HCT116 (cell line): ENCODE data around the gene ZNF225. TPM values are rescaled to one million over a fixed set of nuclear protein-coding genes. Genes with fewer than 3 reads are reported as not detected.

Experiments
- ATAC-seq: fragments of 200-7000 bp; cut with Tn5 transposase; 2 replicates; pipeline ENCODE4 v1.9.1; 2020; ENCODE audit warnings: mild to moderate bottlenecking, moderate library complexity
- BruUV-seq: library from RNA; stranded (reverse); fragments of 400-500 nt; replicated peaks from 2 replicates; lab custom pipeline; 2021; lab: Mats Ljungman, UMichigan
- CTCF ChIA-PET: fragments of 300-600 bp; sonication (Branson Sonifier 250); formaldehyde crosslinking; loops from one replicate; lab custom pipeline; 2021; ENCODE audit warnings: antibody characterized with exemption; lab: Charles Lee
- POLR2A ChIA-PET: fragments of 300-600, 350-600 bp; sonication (Branson Sonifier 250); formaldehyde crosslinking; loops from one replicate; lab custom pipeline; 2021; ENCODE audit warnings: antibody characterized with exemption; lab: Charles Lee
- RAD21 ChIA-PET, 2 experiments: fragments of 300-600 bp; sonication (Branson Sonifier 250); formaldehyde crosslinking; loops; one replicate each; lab custom pipeline; 2023; ENCODE audit warnings: low total read pairs in 2 of 2; ENCODE audit not compliant: uncharacterized antibody in 2 of 2, unreplicated experiment in 2 of 2, low non-redundant PET in 1 of 2; lab: Charles Lee
- DNase-seq: peaks from one replicate; pipeline ENCODE4 v3.0.0-alpha.2; 2010; ENCODE audit warnings: low read depth, low spot score
- H2AFZ ChIP-seq: fragments of 200-600 bp; shearing (Covaris generic), sonication (generic); 2 replicates; pipeline ENCODE4 v1.6.1; 2017; ENCODE audit warnings: low read depth, mixed run types, mixed read lengths, antibody characterized with exemption, low read length; ENCODE audit not compliant: poor library complexity, severe bottlenecking
- H3K27ac ChIP-seq: 2 replicates; pipeline ENCODE4 v1.5.1; 2012; ENCODE audit warnings: low read depth, low read length
- H3K27me3 ChIP-seq: fragments of 200-600 bp; sonication (generic); 2 replicates; pipeline ENCODE4 v1.6.1; 2016; ENCODE audit warnings: mixed run types, low read length, mixed read lengths; ENCODE audit not compliant: insufficient read depth
- H3K36me3 ChIP-seq, 2 experiments: fragments of 200-500 bp in 1 of 2; fragments of 200-600 bp in 1 of 2; sonication (Bioruptor generic) in 1 of 2; sonication (generic) in 1 of 2; 2 replicates each; pipeline versions ENCODE4 v1.5.1 to v1.6.1; 2014 to 2016; ENCODE audit warnings: low read length in 2 of 2, inconsistent platforms in 1 of 2, mixed read lengths in 1 of 2, mixed run types in 1 of 2; ENCODE audit not compliant: insufficient read depth in 2 of 2, control insufficient read depth in 1 of 2
- H3K4me1 ChIP-seq, 2 experiments: fragments of 200-600 bp in 1 of 2; sonication (generic) in 1 of 2; 2 replicates each; pipeline versions ENCODE4 v1.5.1 to v1.6.1; 2012 to 2017; ENCODE audit warnings: low read length in 2 of 2, inconsistent platforms in 1 of 2, mild to moderate bottlenecking in 1 of 2, mixed read lengths in 1 of 2, mixed run types in 1 of 2, moderate library complexity in 1 of 2; ENCODE audit not compliant: insufficient read depth in 2 of 2, control insufficient read depth in 1 of 2
- H3K4me2 ChIP-seq: fragments of 200-600 bp; sonication (generic); 2 replicates; pipeline ENCODE4 v1.6.1; 2017; ENCODE audit warnings: mixed run types, low read length, mixed read lengths
- H3K4me3 ChIP-seq, 2 experiments: fragments of 200-600 bp in 1 of 2; sonication (generic) in 1 of 2; replicated peaks in 1 of 2; 2 replicates each; pipeline ENCODE4 v1.5.1; 2011 to 2016; ENCODE audit warnings: low read length in 2 of 2, control low read depth in 1 of 2, low read depth in 1 of 2, mild to moderate bottlenecking in 1 of 2, mixed read lengths in 1 of 2, mixed run types in 1 of 2
- H3K79me2 ChIP-seq: fragments of 200-600 bp; sonication (generic); 2 replicates; pipeline ENCODE4 v1.6.1; 2017; ENCODE audit warnings: mild to moderate bottlenecking, mixed run types, low read length, moderate library complexity, mixed read lengths; ENCODE audit not compliant: insufficient read depth
- H3K9ac ChIP-seq: fragments of 200-600 bp; sonication (generic); 2 replicates; pipeline ENCODE4 v1.6.1; 2016; ENCODE audit warnings: low read length, mixed read lengths
- H3K9me2 ChIP-seq: fragments of 200-600 bp; sonication (generic), shearing (Covaris generic); 2 replicates; pipeline ENCODE4 v1.6.1; 2017; ENCODE audit warnings: mixed run types, mild to moderate bottlenecking, moderate library complexity; ENCODE audit not compliant: insufficient read depth
- H3K9me3 ChIP-seq, 2 experiments: fragments of 200-500 bp in 1 of 2; fragments of 200-600 bp in 1 of 2; sonication (Bioruptor generic) in 1 of 2; sonication (generic) in 1 of 2; 2 replicates each; pipeline ENCODE4 v1.6.1; 2014 to 2017; ENCODE audit warnings: low read length in 2 of 2, mixed read lengths in 2 of 2, inconsistent platforms in 1 of 2, low read depth in 1 of 2, mild to moderate bottlenecking in 1 of 2, mixed run types in 1 of 2, moderate library complexity in 1 of 2; ENCODE audit not compliant: control insufficient read depth in 1 of 2, insufficient read depth in 1 of 2
- H4K20me1 ChIP-seq: fragments of 200-600 bp; sonication (generic), shearing (Covaris generic); 2 replicates; pipeline ENCODE4 v1.6.1; 2017; ENCODE audit warnings: mixed run types, mild to moderate bottlenecking, moderate library complexity; ENCODE audit not compliant: insufficient read depth
- CBX3 ChIP-seq: IDR thresholded peaks from 2 replicates; pipeline ENCODE4 v1.6.1; 2012; ENCODE audit warnings: low read depth
- CTCF ChIP-seq, 3 experiments: fragments of 200-600 bp in 1 of 3; sonication (generic) in 1 of 3; IDR thresholded peaks in 2 of 3; conservative IDR thresholded peaks in 1 of 3; 2 replicates each; pipeline ENCODE4 v1.5.1; 2012 to 2017; ENCODE audit warnings: low read depth in 2 of 3, low read length in 2 of 3, antibody characterized with exemption in 1 of 3, borderline replicate concordance in 1 of 3, control low read depth in 1 of 3, mild to moderate bottlenecking in 1 of 3, mixed read lengths in 1 of 3, mixed run types in 1 of 3, moderate library complexity in 1 of 3; ENCODE audit not compliant: insufficient read depth in 1 of 3
- EGR1 ChIP-seq: IDR thresholded peaks from 2 replicates; pipeline ENCODE4 v1.6.1; 2012; ENCODE audit warnings: low read depth
- EZH2 ChIP-seq: fragments of 200-600 bp; sonication (generic); IDR thresholded peaks from 2 replicates; pipeline ENCODE4 v1.6.1; 2017; ENCODE audit warnings: antibody characterized with exemption, mixed run types
- EZH2phosphoT487 ChIP-seq: fragments of 200-600 bp; IDR thresholded peaks from 2 replicates; pipeline ENCODE4 v1.6.1; 2018; ENCODE audit warnings: antibody characterized with exemption, borderline replicate concordance
- FOSL1 ChIP-seq: IDR thresholded peaks from 2 replicates; pipeline ENCODE4 v1.6.1; 2012; ENCODE audit warnings: low read depth
- JUND ChIP-seq: IDR thresholded peaks from 2 replicates; pipeline ENCODE4 v1.6.1; 2012
- MAX ChIP-seq: IDR thresholded peaks from 2 replicates; pipeline ENCODE4 v1.6.1; 2012
- POLR2AphosphoS5 ChIP-seq: IDR thresholded peaks from 2 replicates; pipeline ENCODE4 v1.6.1; 2011; ENCODE audit warnings: mild to moderate bottlenecking, low read depth, low read length, moderate library complexity
- SP1 ChIP-seq: IDR thresholded peaks from 2 replicates; pipeline ENCODE4 v1.6.1; 2012; ENCODE audit warnings: low read depth
- SRF ChIP-seq: IDR thresholded peaks from 2 replicates; pipeline ENCODE4 v1.6.1; 2012; ENCODE audit warnings: low read depth
- TCF7L2 ChIP-seq: IDR thresholded peaks from 2 replicates; pipeline ENCODE4 v1.7.0; 2011; ENCODE audit warnings: borderline replicate concordance, inconsistent platforms; ENCODE audit not compliant: insufficient read depth, insufficient read length; ENCODE audit errors: extremely low read depth
- YY1 ChIP-seq: IDR thresholded peaks from 2 replicates; pipeline ENCODE4 v1.6.1; 2011; ENCODE audit warnings: low read length, low read depth, moderate library complexity, mild to moderate bottlenecking; ENCODE audit not compliant: insufficient replicate concordance; ENCODE audit errors: extremely low read depth
- ZFX ChIP-seq: fragments of 450-650 bp; IDR thresholded peaks from 2 replicates; pipeline ENCODE4 v1.6.1; 2017
- intact Hi-C: fragments of 100-400 bp; cut with micrococcal nuclease; formaldehyde crosslinking; loops from 2 replicates; pipeline ENCODE4 v1.10.0; 2022
- total RNA-seq: library from RNA; stranded (reverse); gene quantifications from one replicate; pipeline ENCODE4 v1.2.1, GENCODE V29; 2021; ENCODE audit not compliant: unreplicated experiment
- TF ChIP-seq, protein P1 (sequence below): IDR thresholded peaks from 2 replicates; pipeline ENCODE4 v1.6.1; 2011; ENCODE audit warnings: mild to moderate bottlenecking, low read length, moderate library complexity; ENCODE audit not compliant: insufficient replicate concordance; ENCODE audit errors: extremely low read depth

ZNF225 gene
- total RNA-seq, 1 experiment from 2014 or later, result 2.8 TPM

- Histone ChIP-seq H3K9me3 (peaks cover 8 to 12% of the 10 kb centered on the region in 2 experiments; a peak in 3 of 4 replicates), H4K20me1 (no peaks in the 10 kb centered on the region), H3K27me3 (no peaks in the 10 kb centered on the region), H2AFZ (no peak overlapping the region), H3K4me1 (peaks cover 0 to 3% of the 10 kb centered on the region in 2 experiments; a peak in 1 of 4 replicates), H3K4me2 (no peak overlapping the region), H3K9me2 (no peaks in the 10 kb centered on the region), H3K27ac (no peak overlapping the region), H3K79me2 (no peaks in the 10 kb centered on the region), H3K36me3 (peaks cover 15 to 31% of the 10 kb centered on the region in 2 experiments), H3K9ac (no peak overlapping the region), H3K4me3 (no peak overlapping the region)
- ChIA-PET CTCF (no interaction called here), RAD21 (no interaction called here), POLR2A (no interaction called here)
- DNase-seq, result no peak
- BruUV-seq, result no TSS peak
- no peak for ATAC-seq
- TF ChIP-seq, protein P1, sequence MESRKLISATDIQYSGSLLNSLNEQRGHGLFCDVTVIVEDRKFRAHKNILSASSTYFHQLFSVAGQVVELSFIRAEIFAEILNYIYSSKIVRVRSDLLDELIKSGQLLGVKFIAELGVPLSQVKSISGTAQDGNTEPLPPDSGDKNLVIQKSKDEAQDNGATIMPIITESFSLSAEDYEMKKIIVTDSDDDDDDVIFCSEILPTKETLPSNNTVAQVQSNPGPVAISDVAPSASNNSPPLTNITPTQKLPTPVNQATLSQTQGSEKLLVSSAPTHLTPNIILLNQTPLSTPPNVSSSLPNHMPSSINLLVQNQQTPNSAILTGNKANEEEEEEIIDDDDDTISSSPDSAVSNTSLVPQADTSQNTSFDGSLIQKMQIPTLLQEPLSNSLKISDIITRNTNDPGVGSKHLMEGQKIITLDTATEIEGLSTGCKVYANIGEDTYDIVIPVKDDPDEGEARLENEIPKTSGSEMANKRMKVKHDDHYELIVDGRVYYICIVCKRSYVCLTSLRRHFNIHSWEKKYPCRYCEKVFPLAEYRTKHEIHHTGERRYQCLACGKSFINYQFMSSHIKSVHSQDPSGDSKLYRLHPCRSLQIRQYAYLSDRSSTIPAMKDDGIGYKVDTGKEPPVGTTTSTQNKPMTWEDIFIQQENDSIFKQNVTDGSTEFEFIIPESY, result no peak
- TF ChIP-seq FOSL1 (no peak), EZH2phosphoT487 (no peak), POLR2AphosphoS5 (no peak), JUND (no peak)
- intact Hi-C loops, result no loop called here
These were observed 5.4 kb upstream of the ZNF225 start for GRCh38 chr19:44107751-44108150.

- Histone ChIP-seq H3K9me3 (peaks cover 8 to 12% of the 10 kb centered on the region in 2 experiments; a peak in 3 of 4 replicates), H4K20me1 (no peaks in the 10 kb centered on the region), H3K36me3 (peaks cover 11 to 19% of the 10 kb centered on the region in 2 experiments), H3K27me3 (no peaks in the 10 kb centered on the region), H3K4me1 (peaks cover 2 to 10% of the 10 kb centered on the region in 2 experiments; a peak in 1 of 4 replicates), H3K4me3 (no peak overlapping the region), H2AFZ (no peak overlapping the region), H3K9me2 (no peaks in the 10 kb centered on the region), H3K9ac (no peak overlapping the region), H3K79me2 (no peaks in the 10 kb centered on the region), H3K4me2 (no peak overlapping the region), H3K27ac (no peak overlapping the region)
- intact Hi-C loops, result no loop called here
- ChIA-PET RAD21 (no interaction called here), POLR2A (no interaction called here), CTCF (no interaction called here)
- TF ChIP-seq POLR2AphosphoS5, result no peak
- TF ChIP-seq SP1, result no peak
- no peak for TF ChIP-seq CBX3
- TF ChIP-seq CTCF (IDR thresholded peaks at IDR 0.05 in 2 of 3, conservative IDR thresholded peaks at IDR 0.05 in 1 of 3; ENCODE audit: borderline replicate concordance in 1 of 3, insufficient read depth in 1 of 3, low read depth in 2 of 3, low read length in 2 of 3), result no peak
- no peak for TF ChIP-seq YY1
- no peak for TF ChIP-seq EZH2
- TF ChIP-seq EZH2phosphoT487, result no peak
- no peak for TF ChIP-seq MAX
- no peak for TF ChIP-seq FOSL1
- no peak for TF ChIP-seq EGR1
- TF ChIP-seq JUND, result no peak
- TF ChIP-seq SRF, result no peak
- TF ChIP-seq TCF7L2, result no peak
- TF ChIP-seq ZFX, result no peak
- no peak for DNase-seq
- no peak for ATAC-seq
- BruUV-seq, result no TSS peak
These were observed 3.7 kb upstream of the ZNF225 start for GRCh38 chr19:44109458-44109857.
